HL-60 (cell line): ENCODE data around the gene MRPL20.
A peak's percentile ranks its signal among the peaks of the same experiment; 100 is the strongest.

Source experiments
- DNase-seq, 2 experiments: peaks; one replicate each; pipeline ENCODE4 v3.0.0-alpha.2; 2010 to 2020; ENCODE audit warnings: low read depth in 1 of 2, low spot score in 1 of 2
- H3K27ac ChIP-seq: fragments of 250-450 bp; sonication (Bioruptor Pico); replicated peaks from 2 replicates; pipeline ENCODE4 v1.5.1; 2020; ENCODE audit warnings: mild to moderate bottlenecking, moderate library complexity
- H3K27me3 ChIP-seq: fragments of 250-450 bp; sonication (Bioruptor Pico); 2 replicates; pipeline ENCODE4 v1.5.1; 2021; ENCODE audit warnings: mild to moderate bottlenecking, moderate library complexity; ENCODE audit not compliant: insufficient read depth, poor library complexity, severe bottlenecking
- H3K4me3 ChIP-seq: replicated peaks from 2 replicates; pipeline ENCODE4 v1.5.1; 2011; ENCODE audit warnings: mild to moderate bottlenecking, control low read depth, low read length; ENCODE audit not compliant: insufficient read depth
- GABPA ChIP-seq: IDR thresholded peaks from 2 replicates; pipeline ENCODE4 v1.6.1; 2012; ENCODE audit warnings: low read depth
- POLR2AphosphoS5 ChIP-seq: IDR thresholded peaks from 2 replicates; pipeline ENCODE4 v1.6.1; 2012; ENCODE audit warnings: low read depth
- REST ChIP-seq: IDR thresholded peaks from 2 replicates; pipeline ENCODE4 v1.6.1; 2012; ENCODE audit warnings: low read depth; ENCODE audit not compliant: insufficient replicate concordance
- SPI1 ChIP-seq: IDR thresholded peaks from 2 replicates; pipeline ENCODE4 v1.6.1; 2012; ENCODE audit warnings: low read depth, mild to moderate bottlenecking, borderline replicate concordance
- TF ChIP-seq, protein P1 (sequence below): IDR thresholded peaks from one replicate; pipeline ENCODE4 v1.5.1; 2011; ENCODE audit warnings: low read length, control low read depth, inconsistent platforms; ENCODE audit not compliant: insufficient read depth

MRPL20 gene

DNA sequence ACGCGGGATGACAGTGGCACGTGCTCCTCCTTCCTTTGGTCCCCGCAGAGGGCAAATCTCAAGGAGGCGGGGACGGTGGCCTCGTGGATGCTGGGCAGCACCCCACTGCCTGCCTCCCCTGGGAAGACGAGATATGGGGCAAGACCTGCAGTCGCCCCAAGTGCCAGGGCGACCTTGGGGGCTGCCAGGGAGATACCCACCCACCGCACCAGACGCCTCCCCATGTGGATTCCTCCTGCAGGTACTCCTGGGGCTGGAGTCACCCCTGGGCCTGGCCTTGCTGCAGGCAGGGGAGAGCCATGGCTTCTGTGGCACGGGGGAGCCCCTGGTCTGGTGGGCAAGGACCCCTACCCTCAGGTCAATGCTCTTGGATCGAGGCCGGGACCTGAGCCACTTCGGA lies 26.2 kb downstream of the MRPL20 start:
- Histone ChIP-seq H3K27me3 (no peaks in the 10 kb centered on the region), H3K4me3 (no peak overlapping the region), H3K27ac (no peak overlapping the region)
- no peak for DNase-seq
- TF ChIP-seq POLR2AphosphoS5: no peak
- TF ChIP-seq GABPA: no peak
- no peak for TF ChIP-seq REST
- no peak for TF ChIP-seq SPI1
- TF ChIP-seq, protein P1, sequence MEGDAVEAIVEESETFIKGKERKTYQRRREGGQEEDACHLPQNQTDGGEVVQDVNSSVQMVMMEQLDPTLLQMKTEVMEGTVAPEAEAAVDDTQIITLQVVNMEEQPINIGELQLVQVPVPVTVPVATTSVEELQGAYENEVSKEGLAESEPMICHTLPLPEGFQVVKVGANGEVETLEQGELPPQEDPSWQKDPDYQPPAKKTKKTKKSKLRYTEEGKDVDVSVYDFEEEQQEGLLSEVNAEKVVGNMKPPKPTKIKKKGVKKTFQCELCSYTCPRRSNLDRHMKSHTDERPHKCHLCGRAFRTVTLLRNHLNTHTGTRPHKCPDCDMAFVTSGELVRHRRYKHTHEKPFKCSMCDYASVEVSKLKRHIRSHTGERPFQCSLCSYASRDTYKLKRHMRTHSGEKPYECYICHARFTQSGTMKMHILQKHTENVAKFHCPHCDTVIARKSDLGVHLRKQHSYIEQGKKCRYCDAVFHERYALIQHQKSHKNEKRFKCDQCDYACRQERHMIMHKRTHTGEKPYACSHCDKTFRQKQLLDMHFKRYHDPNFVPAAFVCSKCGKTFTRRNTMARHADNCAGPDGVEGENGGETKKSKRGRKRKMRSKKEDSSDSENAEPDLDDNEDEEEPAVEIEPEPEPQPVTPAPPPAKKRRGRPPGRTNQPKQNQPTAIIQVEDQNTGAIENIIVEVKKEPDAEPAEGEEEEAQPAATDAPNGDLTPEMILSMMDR: no peak

DNA sequence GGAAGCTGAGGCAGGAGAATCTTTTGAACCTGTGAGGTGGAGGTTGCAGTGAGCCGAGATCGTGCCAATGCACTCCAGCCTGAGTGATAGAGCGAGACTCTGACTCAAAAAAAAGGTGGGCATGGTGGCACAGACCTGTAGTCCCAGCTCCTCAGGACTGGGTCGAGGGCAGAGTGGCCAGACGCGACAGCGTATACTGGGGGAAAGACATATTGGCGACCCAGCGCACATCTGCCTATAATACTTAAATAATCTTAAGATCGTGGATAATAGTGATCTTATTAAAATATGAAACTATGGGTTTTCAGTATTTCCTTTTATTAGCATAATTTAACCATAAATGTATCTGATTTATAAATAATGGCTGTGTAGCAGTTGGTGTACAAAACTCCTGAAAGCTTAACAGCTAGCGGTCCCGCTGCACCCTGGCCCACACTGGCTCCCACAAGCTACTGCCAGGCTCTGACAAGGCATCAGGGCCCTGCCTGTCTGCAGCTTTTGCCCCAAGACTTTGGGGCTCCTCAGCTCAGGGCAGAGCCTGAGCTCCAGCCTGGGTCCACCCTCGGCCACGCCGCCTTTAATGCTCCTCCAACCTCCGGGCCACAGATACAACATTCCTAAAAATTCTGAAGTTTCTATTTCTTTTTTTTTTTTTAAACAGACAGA lies 29.4 kb downstream of the MRPL20 start:
- Histone ChIP-seq H3K27me3 (no peaks in the 10 kb centered on the region), H3K4me3 (no peak overlapping the region), H3K27ac (no peak overlapping the region)
- TF ChIP-seq POLR2AphosphoS5: no peak
- no peak for DNase-seq

DNA sequence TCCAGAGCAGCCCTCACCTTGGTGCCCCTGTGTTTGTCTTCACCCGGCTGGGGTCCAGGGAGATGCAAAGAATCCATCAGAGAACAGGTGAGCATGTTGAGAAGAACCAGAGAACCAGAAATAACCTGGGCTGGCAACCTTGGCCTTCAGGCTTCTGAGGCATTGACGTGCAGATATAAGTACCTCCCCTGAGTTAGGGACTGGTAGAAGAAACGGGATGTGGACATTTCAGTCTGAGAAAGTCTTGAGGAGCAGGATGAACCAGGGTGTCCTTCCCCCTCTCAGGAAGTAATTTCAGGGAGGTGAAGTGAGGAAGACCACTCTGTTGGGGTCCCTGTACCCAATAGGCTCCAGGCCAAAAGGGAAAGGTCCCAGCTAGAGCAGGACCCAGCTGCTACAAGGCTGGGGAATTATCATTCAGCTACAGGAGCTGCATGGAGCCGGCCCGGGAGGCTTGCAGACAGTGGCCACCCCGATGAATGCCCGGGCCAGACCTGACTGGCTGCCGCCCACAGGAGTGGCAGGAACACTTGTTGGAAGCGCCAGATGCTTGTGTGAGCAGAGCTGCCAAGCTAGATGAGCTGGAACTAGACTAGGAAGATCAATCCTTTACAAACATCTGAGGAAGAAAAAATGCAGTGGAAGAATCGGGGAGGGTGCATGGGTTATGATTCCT lies 30.4 kb downstream of the MRPL20 start:
- Histone ChIP-seq H3K4me3 (no peak overlapping the region; the same call in 1 of the 2 replicates), H3K27ac (peak overlapping the region; percentile 91), H3K27me3 (no peaks in the 10 kb centered on the region)
- DNase-seq: no peak
- TF ChIP-seq REST (no peak), GABPA (no peak), POLR2AphosphoS5 (no peak), SPI1 (no peak)
- TF ChIP-seq, protein P1: no peak

DNA sequence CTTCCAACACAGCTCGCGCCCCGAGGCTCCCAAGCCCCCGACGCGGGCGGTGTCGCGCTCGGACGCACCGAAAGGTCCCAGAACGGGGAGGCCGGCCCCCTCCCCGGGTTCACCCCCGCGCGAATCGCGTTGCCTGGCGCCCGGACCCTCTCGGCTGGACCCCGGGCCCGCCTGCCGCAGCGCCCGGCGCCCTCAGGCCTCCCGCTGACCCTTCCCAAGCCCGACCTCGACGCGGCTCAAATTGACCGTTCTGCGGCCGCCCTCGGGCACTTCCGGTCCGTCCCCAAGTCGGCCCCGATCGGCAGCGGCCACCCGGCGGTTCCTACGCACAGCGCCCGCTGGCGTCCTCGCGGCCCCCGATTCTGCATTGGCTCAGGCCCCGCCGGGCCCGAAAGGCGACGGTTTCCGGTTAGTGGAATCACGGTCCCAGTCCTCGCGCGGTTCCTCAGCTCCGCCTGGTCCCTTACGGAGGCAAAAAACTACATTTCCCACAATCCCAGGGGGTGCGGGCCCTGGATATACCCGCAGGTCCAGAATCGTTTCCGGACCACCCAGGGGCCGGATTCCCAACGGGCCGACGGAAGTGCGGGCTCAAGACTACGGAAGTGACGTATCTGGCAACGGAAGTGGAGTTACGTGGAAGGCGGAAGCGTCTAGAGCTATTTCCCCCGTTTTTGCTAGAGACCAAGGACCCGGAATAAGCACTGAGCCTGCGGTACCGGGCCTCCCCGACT lies 32.0 kb downstream of the MRPL20 start, which contains the start of gene AURKAIP1:
Gene AURKAIP1, minus strand, starts transcription at position 279 of the 734 bp plus-strand sequence. CDS start 451 bp downstream, outside the sequence.
- peak; percentile 99 to 100 for DNase-seq
- H3K27me3 ChIP-seq: no peaks in the 10 kb centered on the region
- H3K4me3 ChIP-seq: peak within 1 kb of the TSS; percentile 98
- peak within 1 kb of the TSS; percentile 91 for H3K27ac ChIP-seq
- TF ChIP-seq REST (no peak), POLR2AphosphoS5 (peak; percentile 76), SPI1 (peak; percentile 81; the same call in 1 of the 2 replicates), GABPA (peak; percentile 99)
- TF ChIP-seq, protein P1: no peak
